ENCODE results near the gene ERGIC3. TPM values are rescaled to one million over a fixed set of nuclear protein-coding genes. Genes with fewer than 3 reads are reported as not detected.
A peak's percentile ranks its signal among the peaks of the same experiment; 100 is the strongest.

ERGIC3 gene
- total and polyA plus RNA-seq, 2 of the 13 experiments (the other 11 are each of a cell fraction or from before 2014, with no cell fraction given), result 407 to 670 TPM

GRCh38 chr20:35578469-35578868 lies 36.6 kb downstream of the ERGIC3 start:
- peak; percentile 15; the same call in 1 of the 3 replicates for ATAC-seq
- BruUV-seq (replicated peaks), result no TSS peak
- peak overlapping the region; percentile 10; the same call in 1 of the 2 replicates for H3K4me2 ChIP-seq (ENCODE audit: low read depth, low read length)
- ChIA-PET POLR2A (interaction anchor here (0.8 to 1.5 kb wide), 5 partner anchors 37 to 164 kb away, joined by 3 to 5 read pairs (median 4); partner anchors contain the start of genes ERGIC3 and RBM39), CTCF (ENCODE audit: low intra/inter-chr PET ratio, low total read pairs) (no interaction called here)
- H3K79me2 ChIP-seq (ENCODE audit: insufficient read depth, low read length), result no peaks in the 10 kb centered on the region
- H3K9me3 ChIP-seq (ENCODE audit: low read length), result no peaks in the 10 kb centered on the region
- WGBS (ENCODE audit: low lambda C conversion rate), result 64% methylated on average over 8 of the region's 8 CpGs
- in situ Hi-C loops (cut with HindIII; ENCODE audit: extremely low pct_ligation_motif_present, low pct_unique_long_range_greater_than_20kb), result no loop called here
- peaks cover 23% of the 10 kb centered on the region for H3K4me1 ChIP-seq (ENCODE audit: insufficient read depth, low read length)
- H2AFZ ChIP-seq (ENCODE audit: low read length), result no peak overlapping the region
- H4K20me1 ChIP-seq (ENCODE audit: insufficient read depth, low read length), result no peaks in the 10 kb centered on the region
- FAIRE-seq, result no peak
- no peaks in the 10 kb centered on the region for H3K36me3 ChIP-seq (replicated peaks in 1 of 2; ENCODE audit: control insufficient read depth in 1 of 2, insufficient read depth in 2 of 2, low read length in 2 of 2)
- H3K27ac ChIP-seq (ENCODE audit: extremely low read length, insufficient read depth, low read length), result no peak overlapping the region
- H3K4me3 ChIP-seq (replicated peaks in 1 of 3; ENCODE audit: insufficient read depth in 1 of 3, low read depth in 2 of 3, low read length in 3 of 3), result no peak overlapping the region
- intact Hi-C loops (cut with micrococcal nuclease; ENCODE audit: unreplicated experiment), result no loop called here
- peaks cover 0 to 5% of the 10 kb centered on the region in 2 experiments; a peak in 2 of 5 replicates for H3K27me3 ChIP-seq (ENCODE audit: control insufficient read depth in 1 of 2, insufficient read depth in 2 of 2, low read length in 2 of 2)
- no peak overlapping the region for H3K9ac ChIP-seq (ENCODE audit: insufficient read depth, low read depth, low read length)
- DNase-seq (ENCODE audit: low spot score), result peak; percentile 55
- TF ChIP-seq DMTF1 (CRISPR knock-in tag; IDR thresholded peaks at IDR 0.05), result no peak
- TF ChIP-seq ADNP (CRISPR knock-in tag; IDR thresholded peaks at IDR 0.05), result 0 out of 2 replicates have a peak, but pooled peaks have one; percentile 29
- TF ChIP-seq TBX3 (IDR thresholded peaks at IDR 0.05; ENCODE audit: borderline replicate concordance), result no peak
- TF ChIP-seq ZNF639 (CRISPR knock-in tag; conservative IDR thresholded peaks at IDR 0.05), result no peak
- TF ChIP-seq SKI (IDR thresholded peaks at IDR 0.05; ENCODE audit: partially characterized antibody), result no peak
- TF ChIP-seq FIP1L1 (IDR thresholded peaks at IDR 0.05; ENCODE audit: borderline replicate concordance, insufficient read depth, low read depth, low read length), result no peak
- 0 out of 2 replicates have a peak, but pooled peaks have one; percentile 50 for TF ChIP-seq RCOR2 (CRISPR knock-in tag; IDR thresholded peaks at IDR 0.05)
- no peak for TF ChIP-seq ZFP36L2 (CRISPR knock-in tag; IDR thresholded peaks at IDR 0.05)
- TF ChIP-seq ZNF337 (CRISPR knock-in tag; IDR thresholded peaks at IDR 0.05; ENCODE audit: borderline replicate concordance, low read depth), result no peak
- TF ChIP-seq KDM3A (CRISPR knock-in tag; IDR thresholded peaks at IDR 0.05; ENCODE audit: low read depth), result no peak
- TF ChIP-seq ZBTB46 (CRISPR knock-in tag; IDR thresholded peaks at IDR 0.05; ENCODE audit: borderline replicate concordance), result no peak
- TF ChIP-seq ZNF326 (CRISPR knock-in tag; IDR thresholded peaks at IDR 0.05; ENCODE audit: borderline replicate concordance), result no peak
- TF ChIP-seq NFYB (CRISPR knock-in tag; IDR thresholded peaks at IDR 0.05), result no peak
- TF ChIP-seq ATF7 (IDR thresholded peaks at IDR 0.05), result peak; percentile 37; the same call in 1 of the 2 replicates
- TF ChIP-seq ATF7 (CRISPR knock-in tag; IDR thresholded peaks at IDR 0.05), result no peak
- no peak for TF ChIP-seq ZNF547 (CRISPR knock-in tag; IDR thresholded peaks at IDR 0.05)
- TF ChIP-seq HOXA7 (CRISPR knock-in tag; IDR thresholded peaks at IDR 0.05), result no peak
- no peak for TF ChIP-seq ZNF614 (CRISPR knock-in tag; IDR thresholded peaks at IDR 0.05; ENCODE audit: borderline replicate concordance)
- no peak for TF ChIP-seq HNRNPL (IDR thresholded peaks at IDR 0.05; ENCODE audit: low read depth, low read length)
- TF ChIP-seq ZNF296 (CRISPR knock-in tag; conservative IDR thresholded peaks at IDR 0.05), result no peak
- TF ChIP-seq MAX (IDR thresholded peaks at IDR 0.05), result peak; percentile 16; the same call in 1 of the 2 replicates
- no peak for TF ChIP-seq GTF2F1 (IDR thresholded peaks at IDR 0.05; ENCODE audit: low read length)
